GM23338 (cell line): ENCODE data around the gene HMCN2. TPM values are rescaled to one million over a fixed set of nuclear protein-coding genes. Genes with fewer than 3 reads are reported as not detected.

ENCODE experiments used
- ATAC-seq: fragments of 200-7000 bp; cut with Tn5 transposase; 3 replicates; pipeline ENCODE4 v1.9.1; 2020
- DNase-seq: peaks from one replicate; pipeline ENCODE4 v3.0.0-alpha.2; 2015; ENCODE audit warnings: low spot score
- H2AFZ ChIP-seq: fragments of 200-600 bp; sonication (generic); 2 replicates; pipeline ENCODE4 v1.8.0; 2016; ENCODE audit warnings: antibody characterized with exemption, mild to moderate bottlenecking, moderate library complexity
- H3F3A ChIP-seq: fragments of 200-600 bp; sonication (generic); replicated peaks from 2 replicates; pipeline ENCODE4 v1.8.0; 2017; ENCODE audit warnings: antibody characterized with exemption, mixed run types, low read depth
- H3K27ac ChIP-seq: fragments of 200-600 bp; sonication (generic); 2 replicates; pipeline ENCODE4 v1.6.1; 2016; ENCODE audit warnings: low read depth
- H3K27me3 ChIP-seq: fragments of 200-600 bp; sonication (generic); 2 replicates; pipeline ENCODE4 v1.8.0; 2016; ENCODE audit warnings: mild to moderate bottlenecking, mixed run types, moderate library complexity; ENCODE audit not compliant: insufficient read depth
- H3K36me3 ChIP-seq: fragments of 200-600 bp; sonication (generic); 2 replicates; pipeline ENCODE4 v1.8.0; 2016; ENCODE audit warnings: mild to moderate bottlenecking; ENCODE audit not compliant: insufficient read depth
- H3K4me1 ChIP-seq: fragments of 200-600 bp; sonication (generic); 2 replicates; pipeline ENCODE4 v1.8.0; 2016; ENCODE audit warnings: mild to moderate bottlenecking, moderate library complexity; ENCODE audit not compliant: insufficient read depth
- H3K4me2 ChIP-seq: fragments of 200-600 bp; sonication (generic); 2 replicates; pipeline ENCODE4 v1.7.1; 2017; ENCODE audit warnings: mixed run types
- H3K4me3 ChIP-seq: fragments of 200-600 bp; sonication (generic); 2 replicates; pipeline ENCODE4 v1.6.1; 2016; ENCODE audit warnings: mixed run types
- H3K79me2 ChIP-seq: fragments of 200-600 bp; sonication (generic); replicated peaks from 2 replicates; pipeline ENCODE4 v1.8.0; 2017; ENCODE audit warnings: mild to moderate bottlenecking; ENCODE audit not compliant: insufficient read depth
- H3K9me2 ChIP-seq: fragments of 200-600 bp; sonication (generic); 2 replicates; pipeline ENCODE4 v1.8.0; 2017; ENCODE audit not compliant: insufficient read depth
- H4K20me1 ChIP-seq: fragments of 200-600 bp; sonication (generic); replicated peaks from 2 replicates; pipeline ENCODE4 v1.8.0; 2017; ENCODE audit warnings: mild to moderate bottlenecking; ENCODE audit not compliant: insufficient read depth
- H3K27ac Mint-ChIP-seq: 2 replicates; pipeline ENCODE4 v1.8.0; 2020; ENCODE audit warnings: inconsistent platforms, mild to moderate bottlenecking, moderate library complexity, mixed read lengths
- H3K27me3 Mint-ChIP-seq: 3 replicates; pipeline ENCODE4 v1.8.0; 2022; ENCODE audit warnings: low read depth, mild to moderate bottlenecking, moderate library complexity, mixed read lengths, inconsistent platforms; ENCODE audit not compliant: insufficient read depth, poor library complexity
- H3K36me3 Mint-ChIP-seq: 3 replicates; pipeline ENCODE4 v1.8.0; 2021; ENCODE audit warnings: low read depth, mild to moderate bottlenecking, inconsistent platforms, moderate library complexity, mixed read lengths
- H3K4me1 Mint-ChIP-seq: 3 replicates; pipeline ENCODE4 v1.8.0; 2020; ENCODE audit warnings: mild to moderate bottlenecking, inconsistent platforms, mixed read lengths
- H3K4me3 Mint-ChIP-seq: 3 replicates; pipeline ENCODE4 v1.8.0; 2021; ENCODE audit warnings: moderate library complexity, mild to moderate bottlenecking, inconsistent platforms, mixed read lengths
- H3K9me3 Mint-ChIP-seq: 3 replicates; pipeline ENCODE4 v1.8.0; 2020; ENCODE audit warnings: moderate library complexity, mild to moderate bottlenecking, inconsistent platforms, mixed read lengths
- CREB1 ChIP-seq: fragments of 250-450 bp; sonication (Bioruptor Pico); IDR thresholded peaks from 2 replicates; pipeline ENCODE4 v1.5.0; 2020; ENCODE audit warnings: low read depth, mild to moderate bottlenecking, moderate library complexity
- ETS1 ChIP-seq: IDR thresholded peaks from 2 replicates; pipeline ENCODE4 v1.6.1; 2016; ENCODE audit warnings: antibody characterized with exemption
- EZH2 ChIP-seq: fragments of 200-600 bp; sonication (generic); IDR thresholded peaks from one replicate; pipeline ENCODE4 v1.8.0; 2017; ENCODE audit warnings: antibody characterized with exemption, mild to moderate bottlenecking, low read depth; ENCODE audit not compliant: unreplicated experiment
- EZH2phosphoT487 ChIP-seq: fragments of 200-600 bp; sonication (generic); IDR thresholded peaks from one replicate; pipeline ENCODE4 v1.8.1; 2018; ENCODE audit warnings: antibody characterized with exemption; ENCODE audit not compliant: unreplicated experiment
- JUNB ChIP-seq: IDR thresholded peaks from one replicate; pipeline ENCODE4 v1.6.1; 2016; ENCODE audit warnings: antibody characterized with exemption; ENCODE audit not compliant: unreplicated experiment
- NANOG ChIP-seq: IDR thresholded peaks from 2 replicates; pipeline ENCODE4 v1.6.1; 2016; ENCODE audit warnings: antibody characterized with exemption, borderline replicate concordance
- POLR2AphosphoS5 ChIP-seq: IDR thresholded peaks from 2 replicates; pipeline ENCODE4 v1.6.1; 2016; ENCODE audit warnings: antibody characterized with exemption, low read depth
- STAT1 ChIP-seq: IDR thresholded peaks from one replicate; pipeline ENCODE4 v1.6.1; 2016; ENCODE audit warnings: antibody characterized with exemption; ENCODE audit not compliant: unreplicated experiment
- ZNF114 ChIP-seq: fragments of 250-450 bp; sonication (Bioruptor Pico); IDR thresholded peaks from 2 replicates; pipeline ENCODE4 v1.5.0; 2020; ENCODE audit warnings: mild to moderate bottlenecking, moderate library complexity
- ZNF331 ChIP-seq: fragments of 250-450 bp; sonication (Bioruptor Pico); IDR thresholded peaks from 2 replicates; pipeline ENCODE4 v1.5.0; 2020; ENCODE audit warnings: low read depth, mild to moderate bottlenecking, moderate library complexity
- polyA plus RNA-seq: library from polyadenylated mRNA; unstranded; fragments of >200 nt; fragmentation: Nextera tagmentation; extraction: Ambion mirVana; gene quantifications from 2 replicates; pipeline ENCODE4 v1.2.1, GENCODE V29; 2016
- total RNA-seq: library from RNA; depleted of rRNA; stranded (reverse); fragments of >200 nt; shearing (Covaris generic); gene quantifications from 2 replicates; pipeline ENCODE4 v1.2.3, GENCODE V29; 2014
- TF ChIP-seq, protein P1 (sequence below): IDR thresholded peaks from one replicate; pipeline ENCODE4 v1.6.1; 2018; ENCODE audit warnings: antibody characterized with exemption; ENCODE audit not compliant: unreplicated experiment
- TF ChIP-seq, protein P2 (sequence below): fragments of 250-450 bp; sonication (Bioruptor Pico); IDR thresholded peaks from 2 replicates; pipeline ENCODE4 v1.5.0; 2020; ENCODE audit warnings: mild to moderate bottlenecking, moderate library complexity
- TF ChIP-seq, protein P3 (sequence below), 2 experiments: fragments of 200-600 bp in 1 of 2; sonication (generic) in 1 of 2; conservative IDR thresholded peaks; 2 replicates each; pipeline versions ENCODE4 v1.5.1 to v1.6.1; 2016 to 2017; ENCODE audit warnings: antibody characterized with exemption in 2 of 2, low read depth in 2 of 2, mild to moderate bottlenecking in 2 of 2, moderate library complexity in 1 of 2

HMCN2 gene
- total and polyA plus RNA-seq, 2 experiments from 2014 or later = 1.3 to 4.7 TPM

DNA sequence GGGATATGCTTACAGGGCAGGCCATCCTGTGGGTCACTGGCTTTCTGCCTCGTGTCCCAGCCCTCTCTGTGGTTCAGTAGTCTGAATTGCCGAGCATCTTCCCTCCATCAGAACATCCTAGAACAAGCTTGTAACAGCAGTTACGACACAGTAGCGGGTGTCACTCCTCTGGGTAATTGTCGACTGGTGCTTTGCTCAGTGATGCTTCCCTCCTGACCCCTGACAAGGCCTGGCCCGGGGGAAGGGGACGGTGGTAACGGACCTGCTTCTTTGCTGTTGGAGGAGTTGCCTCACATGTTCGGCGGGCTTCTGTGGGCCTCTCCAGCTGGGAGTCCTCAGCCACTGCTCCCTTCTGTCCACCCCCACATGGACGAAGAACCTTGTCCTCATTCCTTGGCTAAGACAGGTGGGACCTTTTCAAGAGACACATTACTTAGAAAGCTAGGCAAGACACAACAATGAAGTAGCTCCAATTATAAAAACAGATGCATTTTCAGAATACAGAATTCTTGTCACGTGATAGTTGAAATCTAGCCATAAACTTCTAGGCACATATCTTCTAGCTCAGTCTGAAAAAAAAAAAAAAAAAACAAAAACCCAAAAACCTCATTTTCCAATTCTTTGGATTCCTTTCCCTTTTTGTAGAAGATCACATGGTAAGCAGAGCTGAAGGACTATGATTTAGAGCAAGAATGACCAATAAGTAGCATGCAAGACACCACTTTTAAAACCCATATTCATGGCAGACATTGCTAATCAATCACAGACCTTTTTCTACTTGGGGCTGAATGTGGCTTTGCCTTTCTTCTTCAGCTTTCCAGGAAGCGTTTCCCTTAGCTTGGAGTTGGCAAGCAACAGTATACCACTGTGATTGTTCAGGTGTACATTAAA, 25.0 kb downstream of the HMCN2 start:
- no peak for TF ChIP-seq EZH2
- no peak for TF ChIP-seq JUNB
- TF ChIP-seq, protein P1, sequence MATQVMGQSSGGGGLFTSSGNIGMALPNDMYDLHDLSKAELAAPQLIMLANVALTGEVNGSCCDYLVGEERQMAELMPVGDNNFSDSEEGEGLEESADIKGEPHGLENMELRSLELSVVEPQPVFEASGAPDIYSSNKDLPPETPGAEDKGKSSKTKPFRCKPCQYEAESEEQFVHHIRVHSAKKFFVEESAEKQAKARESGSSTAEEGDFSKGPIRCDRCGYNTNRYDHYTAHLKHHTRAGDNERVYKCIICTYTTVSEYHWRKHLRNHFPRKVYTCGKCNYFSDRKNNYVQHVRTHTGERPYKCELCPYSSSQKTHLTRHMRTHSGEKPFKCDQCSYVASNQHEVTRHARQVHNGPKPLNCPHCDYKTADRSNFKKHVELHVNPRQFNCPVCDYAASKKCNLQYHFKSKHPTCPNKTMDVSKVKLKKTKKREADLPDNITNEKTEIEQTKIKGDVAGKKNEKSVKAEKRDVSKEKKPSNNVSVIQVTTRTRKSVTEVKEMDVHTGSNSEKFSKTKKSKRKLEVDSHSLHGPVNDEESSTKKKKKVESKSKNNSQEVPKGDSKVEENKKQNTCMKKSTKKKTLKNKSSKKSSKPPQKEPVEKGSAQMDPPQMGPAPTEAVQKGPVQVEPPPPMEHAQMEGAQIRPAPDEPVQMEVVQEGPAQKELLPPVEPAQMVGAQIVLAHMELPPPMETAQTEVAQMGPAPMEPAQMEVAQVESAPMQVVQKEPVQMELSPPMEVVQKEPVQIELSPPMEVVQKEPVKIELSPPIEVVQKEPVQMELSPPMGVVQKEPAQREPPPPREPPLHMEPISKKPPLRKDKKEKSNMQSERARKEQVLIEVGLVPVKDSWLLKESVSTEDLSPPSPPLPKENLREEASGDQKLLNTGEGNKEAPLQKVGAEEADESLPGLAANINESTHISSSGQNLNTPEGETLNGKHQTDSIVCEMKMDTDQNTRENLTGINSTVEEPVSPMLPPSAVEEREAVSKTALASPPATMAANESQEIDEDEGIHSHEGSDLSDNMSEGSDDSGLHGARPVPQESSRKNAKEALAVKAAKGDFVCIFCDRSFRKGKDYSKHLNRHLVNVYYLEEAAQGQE = no peak
- TF ChIP-seq, protein P2, sequence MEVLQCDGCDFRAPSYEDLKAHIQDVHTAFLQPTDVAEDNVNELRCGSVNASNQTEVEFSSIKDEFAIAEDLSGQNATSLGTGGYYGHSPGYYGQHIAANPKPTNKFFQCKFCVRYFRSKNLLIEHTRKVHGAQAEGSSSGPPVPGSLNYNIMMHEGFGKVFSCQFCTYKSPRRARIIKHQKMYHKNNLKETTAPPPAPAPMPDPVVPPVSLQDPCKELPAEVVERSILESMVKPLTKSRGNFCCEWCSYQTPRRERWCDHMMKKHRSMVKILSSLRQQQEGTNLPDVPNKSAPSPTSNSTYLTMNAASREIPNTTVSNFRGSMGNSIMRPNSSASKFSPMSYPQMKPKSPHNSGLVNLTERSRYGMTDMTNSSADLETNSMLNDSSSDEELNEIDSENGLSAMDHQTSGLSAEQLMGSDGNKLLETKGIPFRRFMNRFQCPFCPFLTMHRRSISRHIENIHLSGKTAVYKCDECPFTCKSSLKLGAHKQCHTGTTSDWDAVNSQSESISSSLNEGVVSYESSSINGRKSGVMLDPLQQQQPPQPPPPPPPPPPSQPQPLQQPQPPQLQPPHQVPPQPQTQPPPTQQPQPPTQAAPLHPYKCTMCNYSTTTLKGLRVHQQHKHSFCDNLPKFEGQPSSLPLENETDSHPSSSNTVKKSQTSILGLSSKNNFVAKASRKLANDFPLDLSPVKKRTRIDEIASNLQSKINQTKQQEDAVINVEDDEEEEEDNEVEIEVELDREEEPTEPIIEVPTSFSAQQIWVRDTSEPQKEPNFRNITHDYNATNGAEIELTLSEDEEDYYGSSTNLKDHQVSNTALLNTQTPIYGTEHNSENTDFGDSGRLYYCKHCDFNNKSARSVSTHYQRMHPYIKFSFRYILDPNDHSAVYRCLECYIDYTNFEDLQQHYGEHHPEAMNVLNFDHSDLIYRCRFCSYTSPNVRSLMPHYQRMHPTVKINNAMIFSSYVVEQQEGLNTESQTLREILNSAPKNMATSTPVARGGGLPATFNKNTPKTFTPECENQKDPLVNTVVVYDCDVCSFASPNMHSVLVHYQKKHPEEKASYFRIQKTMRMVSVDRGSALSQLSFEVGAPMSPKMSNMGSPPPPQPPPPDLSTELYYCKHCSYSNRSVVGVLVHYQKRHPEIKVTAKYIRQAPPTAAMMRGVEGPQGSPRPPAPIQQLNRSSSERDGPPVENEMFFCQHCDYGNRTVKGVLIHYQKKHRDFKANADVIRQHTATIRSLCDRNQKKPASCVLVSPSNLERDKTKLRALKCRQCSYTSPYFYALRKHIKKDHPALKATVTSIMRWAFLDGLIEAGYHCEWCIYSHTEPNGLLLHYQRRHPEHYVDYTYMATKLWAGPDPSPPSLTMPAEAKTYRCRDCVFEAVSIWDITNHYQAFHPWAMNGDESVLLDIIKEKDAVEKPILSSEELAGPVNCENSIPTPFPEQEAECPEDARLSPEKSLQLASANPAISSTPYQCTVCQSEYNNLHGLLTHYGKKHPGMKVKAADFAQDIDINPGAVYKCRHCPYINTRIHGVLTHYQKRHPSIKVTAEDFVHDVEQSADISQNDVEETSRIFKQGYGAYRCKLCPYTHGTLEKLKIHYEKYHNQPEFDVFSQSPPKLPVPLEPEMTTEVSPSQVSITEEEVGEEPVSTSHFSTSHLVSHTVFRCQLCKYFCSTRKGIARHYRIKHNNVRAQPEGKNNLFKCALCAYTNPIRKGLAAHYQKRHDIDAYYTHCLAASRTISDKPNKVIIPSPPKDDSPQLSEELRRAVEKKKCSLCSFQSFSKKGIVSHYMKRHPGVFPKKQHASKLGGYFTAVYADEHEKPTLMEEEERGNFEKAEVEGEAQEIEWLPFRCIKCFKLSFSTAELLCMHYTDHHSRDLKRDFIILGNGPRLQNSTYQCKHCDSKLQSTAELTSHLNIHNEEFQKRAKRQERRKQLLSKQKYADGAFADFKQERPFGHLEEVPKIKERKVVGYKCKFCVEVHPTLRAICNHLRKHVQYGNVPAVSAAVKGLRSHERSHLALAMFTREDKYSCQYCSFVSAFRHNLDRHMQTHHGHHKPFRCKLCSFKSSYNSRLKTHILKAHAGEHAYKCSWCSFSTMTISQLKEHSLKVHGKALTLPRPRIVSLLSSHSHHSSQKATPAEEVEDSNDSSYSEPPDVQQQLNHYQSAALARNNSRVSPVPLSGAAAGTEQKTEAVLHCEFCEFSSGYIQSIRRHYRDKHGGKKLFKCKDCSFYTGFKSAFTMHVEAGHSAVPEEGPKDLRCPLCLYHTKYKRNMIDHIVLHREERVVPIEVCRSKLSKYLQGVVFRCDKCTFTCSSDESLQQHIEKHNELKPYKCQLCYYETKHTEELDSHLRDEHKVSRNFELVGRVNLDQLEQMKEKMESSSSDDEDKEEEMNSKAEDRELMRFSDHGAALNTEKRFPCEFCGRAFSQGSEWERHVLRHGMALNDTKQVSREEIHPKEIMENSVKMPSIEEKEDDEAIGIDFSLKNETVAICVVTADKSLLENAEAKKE (CRISPR knock-in tag) = no peak
- TF ChIP-seq NANOG = no peak
- TF ChIP-seq, protein P3, sequence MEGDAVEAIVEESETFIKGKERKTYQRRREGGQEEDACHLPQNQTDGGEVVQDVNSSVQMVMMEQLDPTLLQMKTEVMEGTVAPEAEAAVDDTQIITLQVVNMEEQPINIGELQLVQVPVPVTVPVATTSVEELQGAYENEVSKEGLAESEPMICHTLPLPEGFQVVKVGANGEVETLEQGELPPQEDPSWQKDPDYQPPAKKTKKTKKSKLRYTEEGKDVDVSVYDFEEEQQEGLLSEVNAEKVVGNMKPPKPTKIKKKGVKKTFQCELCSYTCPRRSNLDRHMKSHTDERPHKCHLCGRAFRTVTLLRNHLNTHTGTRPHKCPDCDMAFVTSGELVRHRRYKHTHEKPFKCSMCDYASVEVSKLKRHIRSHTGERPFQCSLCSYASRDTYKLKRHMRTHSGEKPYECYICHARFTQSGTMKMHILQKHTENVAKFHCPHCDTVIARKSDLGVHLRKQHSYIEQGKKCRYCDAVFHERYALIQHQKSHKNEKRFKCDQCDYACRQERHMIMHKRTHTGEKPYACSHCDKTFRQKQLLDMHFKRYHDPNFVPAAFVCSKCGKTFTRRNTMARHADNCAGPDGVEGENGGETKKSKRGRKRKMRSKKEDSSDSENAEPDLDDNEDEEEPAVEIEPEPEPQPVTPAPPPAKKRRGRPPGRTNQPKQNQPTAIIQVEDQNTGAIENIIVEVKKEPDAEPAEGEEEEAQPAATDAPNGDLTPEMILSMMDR (conservative IDR thresholded peaks at IDR 0.05; ENCODE audit: low read depth in 2 of 2) = no peak
- no peak for TF ChIP-seq ZNF331 (CRISPR knock-in tag)
- no peak for TF ChIP-seq STAT1
- TF ChIP-seq POLR2AphosphoS5 = no peak
- no peak for TF ChIP-seq ZNF114 (CRISPR knock-in tag)
- TF ChIP-seq CREB1 (CRISPR knock-in tag) = no peak
- TF ChIP-seq ETS1 = no peak
- TF ChIP-seq EZH2phosphoT487 = no peak

More for the DNA sequence above, 25.0 kb downstream of the HMCN2 start:
- no peaks in the 10 kb centered on the region for H3K79me2 ChIP-seq
- no peaks in the 10 kb centered on the region for H3K27me3 ChIP-seq
- H3K4me3 ChIP-seq = no peak overlapping the region
- H3F3A ChIP-seq = no peaks in the 10 kb centered on the region
- no peaks in the 10 kb centered on the region for H3K36me3 ChIP-seq
- H3K36me3 Mint-ChIP-seq = peaks cover 8% of the 10 kb centered on the region
- ATAC-seq = no peak
- H3K4me2 ChIP-seq = no peak overlapping the region
- H4K20me1 ChIP-seq = no peaks in the 10 kb centered on the region
- no peak for DNase-seq
- peak overlapping the region; percentile 31; the same call in 1 of the 2 replicates for H3K27ac Mint-ChIP-seq
- no peak overlapping the region for H3K4me3 Mint-ChIP-seq
- H3K27ac ChIP-seq = no peak overlapping the region
- peaks cover 10% of the 10 kb centered on the region for H3K27me3 Mint-ChIP-seq
- peaks cover 19% of the 10 kb centered on the region for H3K4me1 Mint-ChIP-seq
- no peaks in the 10 kb centered on the region for H3K4me1 ChIP-seq
- H3K9me3 Mint-ChIP-seq = no peaks in the 10 kb centered on the region
- no peaks in the 10 kb centered on the region for H3K9me2 ChIP-seq
- no peak overlapping the region for H2AFZ ChIP-seq
